Endodermal cell (in vitro differentiated cells): ENCODE measurements around the gene GFRA4. TPM values are rescaled to one million over a fixed set of nuclear protein-coding genes. Genes with fewer than 3 reads are reported as not detected.

Source experiments
- DNase-seq: peaks from one replicate; pipeline ENCODE4 v3.0.0-alpha.2; 2017
- H3K27ac ChIP-seq: 2 replicates; pipeline ENCODE4 v1.5.1; 2013; ENCODE audit warnings: mild to moderate bottlenecking, low read depth, low read length, moderate library complexity
- H3K27me3 ChIP-seq: 2 replicates; pipeline ENCODE4 v1.6.1; 2013; ENCODE audit warnings: mild to moderate bottlenecking, low read length, moderate library complexity; ENCODE audit not compliant: insufficient read depth, control insufficient read depth, poor library complexity, severe bottlenecking
- H3K36me3 ChIP-seq: 2 replicates; pipeline ENCODE4 v1.7.0; 2013; ENCODE audit warnings: mild to moderate bottlenecking, low read length, moderate library complexity; ENCODE audit not compliant: control insufficient read depth, insufficient read depth
- H3K4me1 ChIP-seq: one replicate; pipeline ENCODE4 v1.7.0; 2013; ENCODE audit warnings: low read length; ENCODE audit not compliant: control insufficient read depth, insufficient read depth
- H3K4me3 ChIP-seq: 2 replicates; pipeline ENCODE4 v1.5.1; 2013; ENCODE audit warnings: mild to moderate bottlenecking, low read length, moderate library complexity
- H3K9ac ChIP-seq: 2 replicates; pipeline ENCODE4 v1.6.1; 2013; ENCODE audit warnings: mild to moderate bottlenecking, low read length, moderate library complexity; ENCODE audit not compliant: poor library complexity, severe bottlenecking; ENCODE audit errors: extremely low read depth
- H3K9me3 ChIP-seq: 2 replicates; pipeline ENCODE4 v1.6.1; 2013; ENCODE audit warnings: mild to moderate bottlenecking, low read length, moderate library complexity; ENCODE audit not compliant: control insufficient read depth
- H3K27ac Mint-ChIP-seq: 2 replicates; pipeline ENCODE4 v1.8.0; 2020; ENCODE audit warnings: mixed read lengths
- H3K27me3 Mint-ChIP-seq: 2 replicates; pipeline ENCODE4 v1.8.0; 2021; ENCODE audit warnings: mild to moderate bottlenecking, mixed read lengths; ENCODE audit not compliant: insufficient read depth
- H3K36me3 Mint-ChIP-seq: 2 replicates; pipeline ENCODE4 v1.8.0; 2020; ENCODE audit warnings: low read depth, mixed read lengths
- H3K4me1 Mint-ChIP-seq: 2 replicates; pipeline ENCODE4 v1.8.0; 2020; ENCODE audit warnings: mixed read lengths
- H3K4me3 Mint-ChIP-seq: 2 replicates; pipeline ENCODE4 v1.8.0; 2020; ENCODE audit warnings: mild to moderate bottlenecking, moderate library complexity, mixed read lengths
- H3K9me3 Mint-ChIP-seq: 2 replicates; pipeline ENCODE4 v1.8.0; 2020; ENCODE audit warnings: mild to moderate bottlenecking, mixed read lengths
- CTCF ChIP-seq: fragments of 200-600 bp; sonication (generic); conservative IDR thresholded peaks from 2 replicates; pipeline ENCODE4 v1.5.0; 2021; ENCODE audit warnings: antibody characterized with exemption, mild to moderate bottlenecking
- whole genome bisulfite sequencing, 2 experiments: methylation state at CpG; one replicate each; pipeline versions ENCODE4 v1.1.5 to v1.1.7; 2013; ENCODE audit warnings: missing lambda C conversion rate in 2 of 2, mixed read lengths in 1 of 2; ENCODE audit not compliant: insufficient coverage in 1 of 2, insufficient read length in 1 of 2; 5-methylcytosine and 5-hydroxymethylcytosine counted together
- total RNA-seq, 2 donors: library from RNA; stranded (reverse); fragmentation: NEBNext Ultra II Directional in 1 of 2; extraction: Animal tissue kit (Norgen Biotek cat#: 25700) in 1 of 2; gene quantifications; 2 replicates in 1 of 2; 3 replicates in 1 of 2; pipeline ENCODE4 v1.2.1, GENCODE V29; 2021

GFRA4 gene
- total RNA-seq, 2 donors from 2014 or later = not detected

- Mint-ChIP-seq H3K36me3 (peaks cover 16% of the 10 kb centered on the region), H3K4me3 (no peak overlapping the region), H3K27ac (no peak overlapping the region), H3K27me3 (no peaks in the 10 kb centered on the region), H3K4me1 (peaks cover 21% of the 10 kb centered on the region), H3K9me3 (no peaks in the 10 kb centered on the region)
- no peak for TF ChIP-seq CTCF
- Histone ChIP-seq H3K9ac (no peak overlapping the region), H3K4me3 (no peak overlapping the region), H3K4me1 (no peaks in the 10 kb centered on the region), H3K27me3 (no peaks in the 10 kb centered on the region), H3K36me3 (no peaks in the 10 kb centered on the region), H3K27ac (no peak overlapping the region), H3K9me3 (no peaks in the 10 kb centered on the region)
- 94 to 96% methylated on average over 3 to 5 of the region's 5 CpGs for WGBS, 2 experiments
- no peak for DNase-seq
Observed at GRCh38 chr20:3631534-3631933, 31.7 kb downstream of the GFRA4 start.

DNA sequence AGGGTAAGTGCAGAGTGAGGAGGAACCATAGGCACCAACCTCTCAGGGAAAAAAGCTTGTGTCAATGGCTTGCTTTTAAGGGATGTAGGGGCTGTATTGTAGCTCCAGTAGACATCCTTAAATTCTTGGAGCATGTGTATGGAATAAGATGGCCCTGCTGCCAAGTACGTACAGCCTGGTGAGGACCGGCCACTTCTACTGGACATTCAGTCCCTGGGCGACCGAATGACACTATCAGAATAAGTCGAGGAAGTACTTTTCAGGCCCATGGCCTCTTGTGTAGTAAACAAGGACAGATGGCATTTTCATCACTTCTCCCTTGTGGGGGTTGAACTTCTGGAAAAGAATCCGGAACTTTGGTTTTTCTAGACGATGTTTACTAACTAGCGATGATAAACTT is 32.8 kb downstream of the GFRA4 start:
- Histone ChIP-seq H3K27me3 (no peaks in the 10 kb centered on the region), H3K4me3 (no peak overlapping the region), H3K4me1 (no peaks in the 10 kb centered on the region), H3K36me3 (no peaks in the 10 kb centered on the region), H3K9me3 (no peaks in the 10 kb centered on the region), H3K9ac (no peak overlapping the region), H3K27ac (no peak overlapping the region)
- no peak for TF ChIP-seq CTCF
- Mint-ChIP-seq H3K9me3 (no peaks in the 10 kb centered on the region), H3K4me1 (peaks cover 14% of the 10 kb centered on the region), H3K36me3 (peaks cover 16% of the 10 kb centered on the region), H3K27me3 (no peaks in the 10 kb centered on the region), H3K4me3 (no peak overlapping the region), H3K27ac (no peak overlapping the region)
- 96 to 100% methylated on average over 5 to 8 of the region's 8 CpGs for WGBS, 2 experiments
- no peak for DNase-seq

GRCh38 chr20:3629893-3630292 is 33.3 kb downstream of the GFRA4 start:
- no peaks in the 10 kb centered on the region for H3K4me1 ChIP-seq
- WGBS, 2 experiments = 76% methylated on average over 1 of the region's 2 CpGs; no CpG with 5 or more reads in 1 of the 2 experiments
- no peaks in the 10 kb centered on the region for H3K9me3 ChIP-seq
- no peak overlapping the region for H3K9ac ChIP-seq
- H3K4me3 Mint-ChIP-seq = no peak overlapping the region
- no peak overlapping the region for H3K27ac ChIP-seq
- peaks cover 14% of the 10 kb centered on the region for H3K4me1 Mint-ChIP-seq
- no peaks in the 10 kb centered on the region for H3K27me3 Mint-ChIP-seq
- no peak for DNase-seq
- no peaks in the 10 kb centered on the region for H3K27me3 ChIP-seq
- H3K9me3 Mint-ChIP-seq = no peaks in the 10 kb centered on the region
- H3K27ac Mint-ChIP-seq = no peak overlapping the region
- no peaks in the 10 kb centered on the region for H3K36me3 ChIP-seq
- no peak overlapping the region for H3K4me3 ChIP-seq
- peaks cover 16% of the 10 kb centered on the region for H3K36me3 Mint-ChIP-seq
- no peak for TF ChIP-seq CTCF
